Ovary (tissue), 3 donors: ENCODE measurements around the gene ATAD2B.

ENCODE experiments used
- CTCF ChIP-seq, 3 donors: fragments of 450-650 bp in 2 of 3; fragments of 200-600 bp in 1 of 3; IDR thresholded peaks; one replicate each; pipeline versions ENCODE4 v1.5.1 to v1.8.0; 2016 to 2022; ENCODE audit warnings: antibody characterized with exemption in 3 of 3, mild to moderate bottlenecking in 1 of 3
- POLR2A ChIP-seq: fragments of 450-650 bp; IDR thresholded peaks from one replicate; pipeline ENCODE4 v1.6.1; 2017; ENCODE audit warnings: antibody characterized with exemption, mild to moderate bottlenecking, moderate library complexity
- donor health status: DM: no; HTN: no; CAD: no.

DNA sequence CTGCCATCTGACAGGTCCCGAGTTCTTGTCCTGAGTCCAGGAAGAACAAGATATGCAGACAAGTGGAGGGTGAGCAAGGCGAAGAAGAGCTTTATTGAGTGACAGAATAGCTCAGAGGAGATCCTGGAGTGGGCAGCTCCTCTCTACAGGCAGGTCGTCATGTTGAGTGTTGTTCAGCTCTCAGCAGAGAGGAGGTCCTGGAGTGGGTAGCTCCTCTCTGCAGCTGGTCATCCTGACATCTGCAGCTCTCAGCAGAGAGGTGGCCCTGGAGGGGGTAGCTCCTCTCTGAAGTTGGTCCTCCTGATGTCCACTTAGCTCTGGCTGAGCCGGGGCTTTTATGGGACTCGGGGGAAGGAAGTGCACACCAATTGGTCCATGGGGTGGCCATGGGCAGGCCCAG lies 90.4 kb downstream of the ATAD2B start:
- TF ChIP-seq CTCF (IDR thresholded peaks at IDR 0.05) (no peak), POLR2A (no peak)
